ENCODE results near the gene CLTCL1. TPM values are rescaled to one million over a fixed set of nuclear protein-coding genes. Genes with fewer than 3 reads are reported as not detected.
A peak's percentile ranks its signal among the peaks of the same experiment; 100 is the strongest.

The CLTCL1 gene
- total and polyA plus RNA-seq, 9 of the 15 experiments (the other 6 are each of a cell fraction or from before 2014, with no cell fraction given): 1.1 to 11.7 (median 5.0) TPM

GRCh38 chr22:19337137-19337536 is 45.6 kb upstream of the CLTCL1 start:
- Histone ChIP-seq H3K9ac (ENCODE audit: insufficient read depth in 1 of 2, low read depth in 2 of 2, low read length in 2 of 2) (no peak overlapping the region), H3K27me3 (ENCODE audit: control insufficient read depth in 2 of 2, insufficient read depth in 2 of 2, low read length in 2 of 2) (no peaks in the 10 kb centered on the region), H3K9me1 (ENCODE audit: control insufficient read depth, insufficient read depth, low read length) (no peaks in the 10 kb centered on the region), H3K4me3 (no peak overlapping the region), H3K79me2 (ENCODE audit: control insufficient read depth, insufficient read depth, low read length) (no peaks in the 10 kb centered on the region), H3K36me3 (ENCODE audit: control insufficient read depth, insufficient read depth, low read length) (peaks cover 82% of the 10 kb centered on the region), H4K20me1 (replicated peaks; ENCODE audit: control insufficient read depth, insufficient read depth, low read length) (no peaks in the 10 kb centered on the region), H3K4me2 (ENCODE audit: insufficient read depth, low read length) (no peak overlapping the region), H3K27ac (ENCODE audit: extremely low read depth, low read depth, low read length) (no peak overlapping the region), H3K9me3 (replicated peaks; ENCODE audit: control insufficient read depth, insufficient read depth, low read depth, low read length) (peaks cover 31% of the 10 kb centered on the region), H3K4me1 (replicated peaks in 1 of 2; ENCODE audit: control insufficient read depth in 2 of 2, insufficient read depth in 2 of 2, low read length in 2 of 2) (no peaks in the 10 kb centered on the region), H2AFZ (ENCODE audit: low read depth, low read length) (no peak overlapping the region)
- intact Hi-C loops (cut with micrococcal nuclease) (no loop called here), in situ Hi-C loops (cut with MboI) (no loop called here)
- DNase-seq (ENCODE audit: extremely low read depth in 1 of 4, low spot score in 3 of 4): no peak
- no peak for FAIRE-seq
- POLR2A ChIA-PET: interaction anchor here (0.7 to 2.3 kb wide), 4 partner anchors 9 to 32 kb away, joined by 3 to 5 read pairs (median 4); no protein-coding TSS in a partner anchor
- no peak for ATAC-seq
- CTCF ChIA-PET (ENCODE audit: low intra/inter-chr PET ratio): no interaction called here
- no TSS peak for BruUV-seq (replicated peaks)
- 99% methylated on average over 2 of the region's 2 CpGs for WGBS (ENCODE audit: insufficient coverage, low coverage, missing lambda C conversion rate)
- TF ChIP-seq ZNF121 (CRISPR knock-in tag; conservative IDR thresholded peaks at IDR 0.05): peak; percentile 85; the same call in 1 of the 2 replicates
- TF ChIP-seq HDAC2 (IDR thresholded peaks at IDR 0.05): no peak
- TF ChIP-seq ZBTB2 (IDR thresholded peaks at IDR 0.05): no peak
- TF ChIP-seq ZNF280A (IDR thresholded peaks at IDR 0.05; ENCODE audit: low read depth, partially characterized antibody): peak; percentile 96
- TF ChIP-seq ZFP1 (CRISPR knock-in tag; IDR thresholded peaks at IDR 0.05): no peak
- TF ChIP-seq NFRKB (IDR thresholded peaks at IDR 0.05; ENCODE audit: low read depth): no peak
- TF ChIP-seq ZNF12 (CRISPR knock-in tag; IDR thresholded peaks at IDR 0.05): no peak
- no peak for TF ChIP-seq ZBTB11 (CRISPR knock-in tag; IDR thresholded peaks at IDR 0.05)
- no peak for TF ChIP-seq CCAR2 (IDR thresholded peaks at IDR 0.05; ENCODE audit: low read depth, low read length)
- no peak for TF ChIP-seq ETV5 (CRISPR knock-in tag; IDR thresholded peaks at IDR 0.05; ENCODE audit: low read depth)
- TF ChIP-seq MTA3 (IDR thresholded peaks at IDR 0.05; ENCODE audit: borderline replicate concordance): no peak
- TF ChIP-seq TRIM28 (IDR thresholded peaks at IDR 0.05): peak; percentile 98
- TF ChIP-seq ARNT (IDR thresholded peaks at IDR 0.05): peak in 1 of 2 experiments; percentile 82; a peak in 1 of 4 replicates
- no peak for TF ChIP-seq STAT6 (CRISPR knock-in tag; IDR thresholded peaks at IDR 0.05)
